SU-DHL-6 (cell line): ENCODE measurements around the gene CIAO2B.
A peak's percentile ranks its signal among the peaks of the same experiment; 100 is the strongest.

Experiments used
- H2AFZ ChIP-seq: fragments of 200-600 bp; sonication (generic); 2 replicates; pipeline ENCODE4 v1.6.1; 2014; ENCODE audit warnings: low read depth, mild to moderate bottlenecking, moderate library complexity, mixed read lengths, antibody characterized with exemption, low read length; ENCODE audit not compliant: severe bottlenecking
- H3F3A ChIP-seq: fragments of 200-600 bp; shearing (Covaris generic); 2 replicates; pipeline ENCODE4 v1.6.0; 2016; ENCODE audit warnings: antibody characterized with exemption, mild to moderate bottlenecking; ENCODE audit not compliant: insufficient read depth
- H3K27ac ChIP-seq: fragments of 200-600 bp; sonication (generic); 2 replicates; pipeline ENCODE4 v1.5.1; 2016; ENCODE audit warnings: low read depth, mild to moderate bottlenecking, low read length, moderate library complexity, mixed read lengths
- H3K27me3 ChIP-seq: fragments of 200-600 bp; sonication (generic), shearing (Covaris generic); 2 replicates; pipeline ENCODE4 v1.6.0; 2014; ENCODE audit warnings: mild to moderate bottlenecking, low read length
- H3K36me3 ChIP-seq: fragments of 200-600 bp; sonication (generic); 2 replicates; pipeline ENCODE4 v1.6.1; 2014; ENCODE audit warnings: mild to moderate bottlenecking, low read length, mixed read lengths
- H3K4me2 ChIP-seq: fragments of 300-600, 200-600 bp; shearing (Covaris generic), sonication (generic); 2 replicates; pipeline ENCODE4 v1.6.0; 2014; ENCODE audit warnings: low read length, low read depth, mild to moderate bottlenecking; ENCODE audit not compliant: poor library complexity, severe bottlenecking
- H3K4me3 ChIP-seq: fragments of 200-600 bp; sonication (generic); 2 replicates; pipeline ENCODE4 v1.5.1; 2014; ENCODE audit warnings: antibody characterized with exemption, low read length, mild to moderate bottlenecking, mixed read lengths; ENCODE audit not compliant: insufficient read depth, poor library complexity, severe bottlenecking
- H3K79me2 ChIP-seq: fragments of 200-600 bp; sonication (generic); 2 replicates; pipeline ENCODE4 v1.6.1; 2014; ENCODE audit warnings: mild to moderate bottlenecking, low read length, moderate library complexity; ENCODE audit not compliant: insufficient read depth
- H3K9ac ChIP-seq: fragments of 200-600 bp; sonication (generic); 2 replicates; pipeline ENCODE4 v1.7.0; 2014; ENCODE audit warnings: mild to moderate bottlenecking, low read length
- H3K9me2 ChIP-seq: fragments of 200-600 bp; sonication (generic); replicated peaks from 2 replicates; pipeline ENCODE4 v1.6.1; 2014; ENCODE audit warnings: low read length; ENCODE audit not compliant: insufficient read depth
- H3K9me3 ChIP-seq: fragments of 200-600 bp; sonication (generic); 2 replicates; pipeline ENCODE4 v1.6.1; 2014; ENCODE audit warnings: low read length, mixed read lengths; ENCODE audit not compliant: insufficient read depth
- H4K20me1 ChIP-seq: fragments of 200-600 bp; sonication (generic); 2 replicates; pipeline ENCODE4 v1.6.1; 2014; ENCODE audit warnings: low read depth, mild to moderate bottlenecking, antibody characterized with exemption, low read length, moderate library complexity, mixed read lengths
- CTCF ChIP-seq: fragments of 200-600 bp; sonication (generic); IDR thresholded peaks from one replicate; pipeline ENCODE4 v1.5.1; 2017; ENCODE audit warnings: antibody characterized with exemption, mild to moderate bottlenecking, low read length, moderate library complexity; ENCODE audit not compliant: insufficient read depth, poor library complexity, severe bottlenecking
- EZH2phosphoT487 ChIP-seq: fragments of 200-600 bp; sonication (generic), shearing (Covaris generic); conservative IDR thresholded peaks from 2 replicates; pipeline ENCODE4 v1.6.1; 2018; ENCODE audit warnings: mild to moderate bottlenecking, antibody characterized with exemption, low read length, moderate library complexity, mixed read lengths

CIAO2B gene

GRCh38 chr16:66954097-66954659, 20.0 kb upstream of the CIAO2B start:
- TF ChIP-seq EZH2phosphoT487 (no peak), CTCF (peak; percentile 83)
- no peaks in the 10 kb centered on the region for H3K9me3 ChIP-seq
- no peak overlapping the region for H2AFZ ChIP-seq
- no peaks in the 10 kb centered on the region for H4K20me1 ChIP-seq
- no peaks in the 10 kb centered on the region for H3K9me2 ChIP-seq
- H3K79me2 ChIP-seq, result no peaks in the 10 kb centered on the region
- H3K4me3 ChIP-seq, result no peak overlapping the region
- no peak overlapping the region for H3K4me2 ChIP-seq
- no peak overlapping the region for H3K9ac ChIP-seq
- no peaks in the 10 kb centered on the region for H3K36me3 ChIP-seq
- H3K27ac ChIP-seq, result no peak overlapping the region
- H3K27me3 ChIP-seq, result no peaks in the 10 kb centered on the region
- no peaks in the 10 kb centered on the region for H3F3A ChIP-seq

GRCh38 chr16:66953462-66954096, 19.4 kb upstream of the CIAO2B start:
- Histone ChIP-seq H3K9ac (no peak overlapping the region), H3K27ac (no peak overlapping the region), H2AFZ (no peak overlapping the region), H3K4me2 (no peak overlapping the region), H3K4me3 (no peak overlapping the region), H3K9me2 (no peaks in the 10 kb centered on the region), H3K27me3 (no peaks in the 10 kb centered on the region), H4K20me1 (no peaks in the 10 kb centered on the region), H3F3A (no peaks in the 10 kb centered on the region), H3K79me2 (no peaks in the 10 kb centered on the region), H3K36me3 (no peaks in the 10 kb centered on the region), H3K9me3 (no peaks in the 10 kb centered on the region)
- no peak for TF ChIP-seq EZH2phosphoT487
- no peak for TF ChIP-seq CTCF

GRCh38 chr16:66952430-66953110, 18.4 kb upstream of the CIAO2B start:
- TF ChIP-seq CTCF, result no peak
- no peak for TF ChIP-seq EZH2phosphoT487
- Histone ChIP-seq H3K4me2 (no peak overlapping the region), H3K27ac (no peak overlapping the region), H3K9ac (no peak overlapping the region), H3K4me3 (no peak overlapping the region), H4K20me1 (no peaks in the 10 kb centered on the region), H3K9me3 (no peaks in the 10 kb centered on the region), H3K27me3 (no peaks in the 10 kb centered on the region), H3K79me2 (no peaks in the 10 kb centered on the region), H2AFZ (no peak overlapping the region), H3K9me2 (no peaks in the 10 kb centered on the region), H3F3A (no peaks in the 10 kb centered on the region), H3K36me3 (no peaks in the 10 kb centered on the region)
